DND-41 (cell line): Measurements from ENCODE around the gene ARMC10.

ENCODE experiments used
- ATAC-seq: fragments of 200-7000 bp; cut with Tn5 transposase; 3 replicates; pipeline ENCODE4 v1.9.1; 2021; ENCODE audit warnings: low read depth; ENCODE audit not compliant: insufficient read depth
- DNase-seq: peaks from one replicate; pipeline ENCODE4 v3.0.0-alpha.2; 2020
- H2AFZ ChIP-seq: 2 replicates; pipeline ENCODE4 v1.6.0; 2012; ENCODE audit warnings: low read depth, low read length
- H3K27ac ChIP-seq: 2 replicates; pipeline ENCODE4 v1.5.1; 2012; ENCODE audit warnings: low read length, inconsistent platforms
- H3K27me3 ChIP-seq: fragments of 200-600 bp; sonication (generic); 2 replicates; pipeline ENCODE4 v1.6.0; 2012; ENCODE audit warnings: low read length, mild to moderate bottlenecking, inconsistent platforms; ENCODE audit not compliant: insufficient read depth, poor library complexity
- H3K36me3 ChIP-seq: 2 replicates; pipeline ENCODE4 v1.5.1; 2012; ENCODE audit warnings: low read length, inconsistent platforms; ENCODE audit not compliant: insufficient read depth
- H3K4me1 ChIP-seq: 2 replicates; pipeline ENCODE4 v1.5.1; 2012; ENCODE audit warnings: mild to moderate bottlenecking, low read length; ENCODE audit not compliant: insufficient read depth
- H3K4me2 ChIP-seq: 2 replicates; pipeline ENCODE4 v1.6.0; 2012; ENCODE audit warnings: mild to moderate bottlenecking, moderate library complexity, low read length, inconsistent platforms; ENCODE audit not compliant: insufficient read depth
- H3K4me3 ChIP-seq, 2 experiments: fragments of 200-600 bp in 1 of 2; shearing (Covaris generic) in 1 of 2; 2 replicates each; pipeline ENCODE4 v1.5.1; 2012 to 2016; ENCODE audit warnings: inconsistent platforms in 2 of 2, low read length in 2 of 2, mild to moderate bottlenecking in 2 of 2, low read depth in 1 of 2, moderate library complexity in 1 of 2
- H3K79me2 ChIP-seq: 2 replicates; pipeline ENCODE4 v1.6.0; 2012; ENCODE audit warnings: low read length, inconsistent platforms; ENCODE audit not compliant: insufficient read depth
- H3K9ac ChIP-seq: 2 replicates; pipeline ENCODE4 v1.6.0; 2012; ENCODE audit warnings: low read depth, mild to moderate bottlenecking, inconsistent platforms, low read length, moderate library complexity
- H3K9me3 ChIP-seq: 2 replicates; pipeline ENCODE4 v1.5.1; 2012; ENCODE audit warnings: low read length, moderate library complexity, mild to moderate bottlenecking, inconsistent platforms; ENCODE audit not compliant: insufficient read depth, severe bottlenecking
- H4K20me1 ChIP-seq: 2 replicates; pipeline ENCODE4 v1.6.0; 2012; ENCODE audit warnings: low read length; ENCODE audit not compliant: insufficient read depth
- CTCF ChIP-seq: IDR thresholded peaks from 2 replicates; pipeline ENCODE4 v1.5.1; 2012; ENCODE audit warnings: borderline replicate concordance, low read length, moderate library complexity, mild to moderate bottlenecking; ENCODE audit not compliant: poor library complexity, severe bottlenecking; ENCODE audit errors: extremely low read depth
- EZH2 ChIP-seq: IDR thresholded peaks from 3 replicates; pipeline ENCODE4 v1.6.1; 2012; ENCODE audit warnings: borderline replicate concordance, low read depth, mild to moderate bottlenecking, moderate library complexity, low read length, inconsistent platforms; ENCODE audit not compliant: severe bottlenecking

ARMC10 gene

GRCh38 chr7:103097041-103097440 lies 22.1 kb downstream of the ARMC10 start:
- Histone ChIP-seq H3K27me3 (no peaks in the 10 kb centered on the region), H3K27ac (no peak overlapping the region), H3K36me3 (peaks cover 41% of the 10 kb centered on the region), H4K20me1 (no peaks in the 10 kb centered on the region), H3K4me3 (no peak overlapping the region), H3K9me3 (no peaks in the 10 kb centered on the region), H3K4me1 (no peaks in the 10 kb centered on the region), H2AFZ (no peak overlapping the region), H3K79me2 (no peaks in the 10 kb centered on the region), H3K4me2 (no peak overlapping the region), H3K9ac (no peak overlapping the region)
- TF ChIP-seq EZH2 = no peak
- no peak for TF ChIP-seq CTCF
- no peak for DNase-seq
- ATAC-seq = no peak

- Histone ChIP-seq H3K4me2 (no peak overlapping the region), H3K9me3 (no peaks in the 10 kb centered on the region), H3K36me3 (peaks cover 49% of the 10 kb centered on the region), H3K4me3 (no peak overlapping the region), H3K79me2 (no peaks in the 10 kb centered on the region), H2AFZ (no peak overlapping the region), H3K27me3 (no peaks in the 10 kb centered on the region), H3K4me1 (no peaks in the 10 kb centered on the region), H3K27ac (no peak overlapping the region), H4K20me1 (no peaks in the 10 kb centered on the region), H3K9ac (no peak overlapping the region)
- no peak for DNase-seq
- no peak for ATAC-seq
- TF ChIP-seq EZH2 (no peak), CTCF (no peak)
Observed at GRCh38 chr7:103100348-103100747, 25.4 kb downstream of the ARMC10 start.

- no peak overlapping the region for H3K4me3 ChIP-seq
- no peak overlapping the region for H3K9ac ChIP-seq
- no peak overlapping the region for H2AFZ ChIP-seq
- no peak overlapping the region for H3K27ac ChIP-seq
- H3K4me1 ChIP-seq = no peaks in the 10 kb centered on the region
- H3K9me3 ChIP-seq = no peaks in the 10 kb centered on the region
- no peak for ATAC-seq
- no peaks in the 10 kb centered on the region for H3K79me2 ChIP-seq
- DNase-seq = no peak
- H3K36me3 ChIP-seq = peaks cover 54% of the 10 kb centered on the region
- H3K27me3 ChIP-seq = no peaks in the 10 kb centered on the region
- no peak overlapping the region for H3K4me2 ChIP-seq
- no peak for TF ChIP-seq EZH2
- TF ChIP-seq CTCF = no peak
- H4K20me1 ChIP-seq = no peaks in the 10 kb centered on the region
Observed at GRCh38 chr7:103101543-103101942, 26.6 kb downstream of the ARMC10 start.
